Measurements from ENCODE around the gene G6PD.
"Not testable (repeated sequence)": the region's sequence is repeated elsewhere in the genome, so short reads cannot be mapped to it uniquely, and the experiment has no call there.

G6PD gene

DNA sequence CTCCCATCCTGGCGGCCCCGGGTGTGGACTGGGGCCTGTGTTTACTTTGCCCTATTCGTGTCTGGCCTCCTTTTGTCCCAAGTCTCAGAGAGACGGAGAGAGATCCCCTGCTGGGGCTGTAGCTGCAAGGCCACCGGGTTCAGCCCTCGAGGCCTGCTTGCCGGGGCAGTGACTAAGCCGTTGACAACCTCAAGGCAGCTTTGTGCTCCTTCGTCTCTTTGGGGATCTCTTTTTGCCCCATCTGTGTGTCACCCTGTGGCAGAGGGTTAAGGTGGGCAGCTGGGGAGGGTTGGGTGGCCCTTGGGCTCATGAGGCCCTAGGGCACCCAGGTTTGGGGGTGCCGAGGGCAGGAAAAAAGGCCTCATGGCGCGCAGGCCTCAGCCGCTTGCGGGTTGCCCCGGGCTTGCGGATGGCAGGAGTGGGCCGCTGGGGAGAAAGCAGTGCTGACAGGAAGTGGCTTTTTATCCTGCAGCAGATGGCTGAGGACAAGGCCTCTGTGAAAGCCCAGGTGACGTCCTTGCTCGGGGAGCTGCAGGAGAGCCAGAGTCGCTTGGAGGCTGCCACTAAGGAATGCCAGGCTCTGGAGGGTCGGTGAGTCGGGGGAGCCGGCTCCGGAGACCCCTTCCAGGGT is 11.5 kb upstream of the G6PD start:
- H3K27ac ChIP-seq: not testable (repeated sequence)

DNA sequence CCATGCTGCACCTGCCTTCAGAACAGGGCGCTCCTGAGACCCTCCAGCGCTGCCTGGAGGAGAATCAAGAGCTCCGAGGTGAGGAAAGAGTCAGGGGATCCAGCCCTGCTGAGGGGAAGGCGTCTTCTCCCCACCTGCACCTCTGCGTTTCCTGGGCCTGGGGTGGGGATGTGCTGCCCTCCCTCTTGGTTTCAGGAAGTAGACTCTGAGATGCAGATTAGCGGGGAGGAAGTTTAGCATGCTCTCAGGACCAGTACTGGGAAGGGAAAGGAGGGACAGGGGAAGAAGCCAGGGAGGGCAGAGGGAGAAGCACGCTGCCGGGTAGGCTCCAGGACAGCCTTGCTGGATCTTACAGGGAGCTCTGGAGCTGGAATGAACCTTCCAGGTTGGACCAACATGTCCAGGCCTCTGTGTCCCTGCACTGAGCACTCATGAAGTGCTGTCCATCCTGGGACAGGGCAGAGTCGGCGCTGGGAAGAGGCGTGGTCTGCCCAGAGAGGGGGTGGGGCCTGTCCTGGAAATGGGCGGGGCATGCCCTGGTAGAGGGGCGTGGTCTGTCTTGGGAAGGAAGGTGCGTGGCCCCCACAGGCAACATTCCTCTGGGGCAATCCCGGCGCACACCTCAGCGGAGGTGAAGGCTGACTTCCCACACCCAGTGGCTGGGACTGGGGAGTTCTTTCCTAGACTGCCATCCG is 5.6 kb upstream of the G6PD start:
- H3K27ac ChIP-seq: not testable (repeated sequence)

GRCh38 chrX:154549766-154550165 is 3.1 kb upstream of the G6PD start:
- H3K27ac ChIP-seq: no peak overlapping the region

DNA sequence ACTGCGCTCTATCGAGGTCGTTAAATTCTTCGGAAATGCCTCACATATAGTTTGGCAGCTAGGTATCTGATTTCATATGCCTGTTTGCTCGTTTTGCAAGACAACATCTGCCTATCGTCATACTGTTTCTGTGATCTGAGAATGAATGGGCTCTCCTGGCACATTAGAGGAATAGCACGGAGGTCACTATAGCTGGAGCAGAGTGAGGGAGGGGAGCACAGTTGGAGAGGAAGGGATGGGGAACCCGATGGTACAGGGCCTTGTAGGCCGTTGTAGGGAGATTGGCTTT is 1.3 kb upstream of the G6PD start:
- peak overlapping the region; percentile 92 for H3K27ac ChIP-seq
- no peak for TF ChIP-seq ZFX (IDR thresholded peaks at IDR 0.05; ENCODE audit: borderline replicate concordance)
- TF ChIP-seq, protein P1, sequence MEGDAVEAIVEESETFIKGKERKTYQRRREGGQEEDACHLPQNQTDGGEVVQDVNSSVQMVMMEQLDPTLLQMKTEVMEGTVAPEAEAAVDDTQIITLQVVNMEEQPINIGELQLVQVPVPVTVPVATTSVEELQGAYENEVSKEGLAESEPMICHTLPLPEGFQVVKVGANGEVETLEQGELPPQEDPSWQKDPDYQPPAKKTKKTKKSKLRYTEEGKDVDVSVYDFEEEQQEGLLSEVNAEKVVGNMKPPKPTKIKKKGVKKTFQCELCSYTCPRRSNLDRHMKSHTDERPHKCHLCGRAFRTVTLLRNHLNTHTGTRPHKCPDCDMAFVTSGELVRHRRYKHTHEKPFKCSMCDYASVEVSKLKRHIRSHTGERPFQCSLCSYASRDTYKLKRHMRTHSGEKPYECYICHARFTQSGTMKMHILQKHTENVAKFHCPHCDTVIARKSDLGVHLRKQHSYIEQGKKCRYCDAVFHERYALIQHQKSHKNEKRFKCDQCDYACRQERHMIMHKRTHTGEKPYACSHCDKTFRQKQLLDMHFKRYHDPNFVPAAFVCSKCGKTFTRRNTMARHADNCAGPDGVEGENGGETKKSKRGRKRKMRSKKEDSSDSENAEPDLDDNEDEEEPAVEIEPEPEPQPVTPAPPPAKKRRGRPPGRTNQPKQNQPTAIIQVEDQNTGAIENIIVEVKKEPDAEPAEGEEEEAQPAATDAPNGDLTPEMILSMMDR (IDR thresholded peaks at IDR 0.05): no peak

More at GRCh38 chrX:154549766-154550165, 3.1 kb upstream of the G6PD start:
- TF ChIP-seq ZFX (IDR thresholded peaks at IDR 0.05; ENCODE audit: borderline replicate concordance): no peak
- TF ChIP-seq, protein P1 (IDR thresholded peaks at IDR 0.05): no peak

- no peak for TF ChIP-seq ZFX (IDR thresholded peaks at IDR 0.05; ENCODE audit: borderline replicate concordance)
- TF ChIP-seq, protein P1 (IDR thresholded peaks at IDR 0.05): no peak
- peak within 1 kb of the TSS; percentile 92 for H3K27ac ChIP-seq
Measured at GRCh38 chrX:154547245-154548027, 790 bp upstream of the G6PD start, which contains the start of gene IKBKG. Gene IKBKG, plus strand, starts transcription at chrX:154547620. Its CDS starts 4,383 bp downstream, at chrX:154552003.

DNA sequence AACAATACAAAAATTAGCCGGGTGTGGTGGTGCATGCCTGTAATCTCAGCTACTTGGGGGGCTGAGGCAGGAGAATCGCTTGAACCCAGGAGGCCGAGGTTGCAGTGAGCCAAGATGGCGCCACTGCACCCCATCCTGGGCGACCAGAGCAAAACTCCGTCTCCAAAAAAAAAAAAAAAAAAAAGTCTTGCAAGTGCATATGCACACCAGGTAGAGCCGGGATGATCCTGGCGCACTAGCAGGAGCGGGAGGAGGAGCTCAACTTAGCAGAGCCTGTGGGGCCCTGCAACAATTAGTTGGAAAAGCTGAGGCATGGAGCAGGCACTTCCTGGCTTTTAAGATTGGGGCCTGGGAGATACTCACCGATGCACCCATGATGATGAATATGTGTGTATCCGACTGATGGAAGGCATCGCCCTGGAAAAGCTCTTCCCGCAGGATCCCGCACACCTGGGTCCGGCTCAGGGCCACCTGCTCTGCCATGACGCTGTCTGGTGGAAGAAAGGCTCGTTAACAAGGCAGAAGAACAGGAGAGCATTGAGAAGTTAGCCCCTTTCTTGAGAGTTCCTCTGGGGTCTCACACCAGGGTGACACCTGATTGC is 872 bp downstream of the G6PD start:
- peak overlapping the region; percentile 92; the same call in 1 of the 2 replicates for H3K27ac ChIP-seq
- TF ChIP-seq, protein P1 (IDR thresholded peaks at IDR 0.05): no peak
- TF ChIP-seq ZFX (IDR thresholded peaks at IDR 0.05; ENCODE audit: borderline replicate concordance): no peak

GRCh38 chrX:154542723-154543424 is 3.8 kb downstream of the G6PD start:
- TF ChIP-seq, protein P1 (IDR thresholded peaks at IDR 0.05): no peak
- no peak for TF ChIP-seq ZFX (IDR thresholded peaks at IDR 0.05; ENCODE audit: borderline replicate concordance)

More at GRCh38 chrX:154542723-154543424, 3.8 kb downstream of the G6PD start:
- H3K27ac ChIP-seq: no peak overlapping the region
